ENCODE data around the gene MTA1.

- TF ChIP-seq POLR2AphosphoS5 (IDR thresholded peaks at IDR 0.05; ENCODE audit: low read depth, low read length) (no peak), POLR2A (IDR thresholded peaks at IDR 0.05; ENCODE audit: low read depth, low read length) (no peak), PAX5 (IDR thresholded peaks at IDR 0.05; ENCODE audit: insufficient read depth, low read length, severe bottlenecking) (no peak), SPI1 (IDR thresholded peaks at IDR 0.05; ENCODE audit: low read depth, low read length) (peak; percentile 41)
Measured at GRCh38 chr14:105375635-105376057, 44.0 kb upstream of the MTA1 start.

All from GM12891 (cell line).